HG03460 (cell line): ENCODE results near the gene PVALEF.

Experiments used
- ATAC-seq: cut with Tn5 transposase; IDR thresholded peaks from one replicate; pipeline ENCODE4 v1.9.1; 2021; ENCODE audit not compliant: unreplicated experiment

PVALEF gene

GRCh38 chr17:81194941-81195901 lies 29.9 kb downstream of the PVALEF start:
- no peak for ATAC-seq

- no peak for ATAC-seq
Observed at GRCh38 chr17:81195941-81196495, 30.7 kb downstream of the PVALEF start.

GRCh38 chr17:81196505-81197408 lies 31.4 kb downstream of the PVALEF start:
- no peak for ATAC-seq

- no peak for ATAC-seq
Observed at GRCh38 chr17:81197409-81197795, 32.1 kb downstream of the PVALEF start.

GRCh38 chr17:81197831-81198490 lies 32.7 kb downstream of the PVALEF start:
- ATAC-seq: no peak

GRCh38 chr17:81198826-81199481 lies 33.6 kb downstream of the PVALEF start:
- no peak for ATAC-seq

- no peak for ATAC-seq
Observed at GRCh38 chr17:81199482-81199830, 34.1 kb downstream of the PVALEF start.

GRCh38 chr17:81200201-81200600 lies 34.9 kb downstream of the PVALEF start:
- ATAC-seq: no peak

- ATAC-seq: no peak
Observed at GRCh38 chr17:81200695-81201580, 35.6 kb downstream of the PVALEF start.

GRCh38 chr17:81202318-81202717 lies 37.0 kb downstream of the PVALEF start:
- ATAC-seq: no peak

- ATAC-seq: no peak
Observed at GRCh38 chr17:81203136-81203535, 37.8 kb downstream of the PVALEF start.

- no peak for ATAC-seq
Observed at GRCh38 chr17:81204578-81204977, 39.3 kb downstream of the PVALEF start.

- ATAC-seq: no peak
Observed at GRCh38 chr17:81206166-81206565, 40.9 kb downstream of the PVALEF start.

GRCh38 chr17:81206657-81207056 lies 41.4 kb downstream of the PVALEF start:
- no peak for ATAC-seq

GRCh38 chr17:81207610-81208581 lies 42.6 kb downstream of the PVALEF start:
- no peak for ATAC-seq

- no peak for ATAC-seq
Observed at GRCh38 chr17:81208651-81209050, 43.3 kb downstream of the PVALEF start.

GRCh38 chr17:81209141-81209540 lies 43.8 kb downstream of the PVALEF start:
- ATAC-seq: no peak

- no peak for ATAC-seq
Observed at GRCh38 chr17:81210466-81210865, 45.2 kb downstream of the PVALEF start.
